ENCODE measurements around the gene CTU2.

The CTU2 gene

GRCh38 chr16:88681709-88682451 is 24.4 kb upstream of the CTU2 start:
- peak in 1 of 2 donors; percentile 68 for DNase-seq (ENCODE audit: low read depth in 2 of 2)

DNA sequence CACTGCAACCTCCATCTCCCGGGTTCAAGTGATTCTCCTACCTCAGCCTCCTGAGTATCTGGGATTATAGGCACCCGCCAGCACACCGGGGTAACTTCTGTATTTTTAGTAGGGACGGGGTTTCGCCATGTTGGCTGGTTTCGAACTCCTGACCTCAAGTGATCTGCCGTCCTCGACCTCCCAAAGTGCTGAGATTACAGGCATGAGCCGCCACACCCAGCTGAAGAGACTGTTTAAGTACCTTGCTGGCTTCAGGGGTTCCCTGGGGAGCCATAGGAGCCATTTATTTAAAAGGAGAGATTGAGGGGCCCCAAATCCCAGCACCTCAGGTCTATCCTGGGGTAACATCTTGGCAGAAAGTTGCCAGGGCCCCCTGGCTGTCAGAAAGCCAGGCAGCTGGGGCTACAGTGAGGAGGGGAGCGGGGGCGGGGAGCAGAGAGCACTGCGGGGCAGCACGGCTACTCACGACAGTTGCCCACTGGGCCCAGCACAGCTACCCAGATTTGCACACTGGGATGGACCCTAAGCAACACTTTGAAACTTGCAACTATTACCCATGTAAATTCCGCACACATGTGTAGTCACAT is 21.6 kb upstream of the CTU2 start:
- DNase-seq (ENCODE audit: low read depth in 2 of 2): no peak

GRCh38 chr16:88685156-88686061 is 20.9 kb upstream of the CTU2 start:
- DNase-seq (ENCODE audit: low read depth in 2 of 2): peak in 1 of 2 donors; percentile 69

- no peak for DNase-seq (ENCODE audit: low read depth in 2 of 2)
Measured at GRCh38 chr16:88686062-88686438, 20.3 kb upstream of the CTU2 start.

DNA sequence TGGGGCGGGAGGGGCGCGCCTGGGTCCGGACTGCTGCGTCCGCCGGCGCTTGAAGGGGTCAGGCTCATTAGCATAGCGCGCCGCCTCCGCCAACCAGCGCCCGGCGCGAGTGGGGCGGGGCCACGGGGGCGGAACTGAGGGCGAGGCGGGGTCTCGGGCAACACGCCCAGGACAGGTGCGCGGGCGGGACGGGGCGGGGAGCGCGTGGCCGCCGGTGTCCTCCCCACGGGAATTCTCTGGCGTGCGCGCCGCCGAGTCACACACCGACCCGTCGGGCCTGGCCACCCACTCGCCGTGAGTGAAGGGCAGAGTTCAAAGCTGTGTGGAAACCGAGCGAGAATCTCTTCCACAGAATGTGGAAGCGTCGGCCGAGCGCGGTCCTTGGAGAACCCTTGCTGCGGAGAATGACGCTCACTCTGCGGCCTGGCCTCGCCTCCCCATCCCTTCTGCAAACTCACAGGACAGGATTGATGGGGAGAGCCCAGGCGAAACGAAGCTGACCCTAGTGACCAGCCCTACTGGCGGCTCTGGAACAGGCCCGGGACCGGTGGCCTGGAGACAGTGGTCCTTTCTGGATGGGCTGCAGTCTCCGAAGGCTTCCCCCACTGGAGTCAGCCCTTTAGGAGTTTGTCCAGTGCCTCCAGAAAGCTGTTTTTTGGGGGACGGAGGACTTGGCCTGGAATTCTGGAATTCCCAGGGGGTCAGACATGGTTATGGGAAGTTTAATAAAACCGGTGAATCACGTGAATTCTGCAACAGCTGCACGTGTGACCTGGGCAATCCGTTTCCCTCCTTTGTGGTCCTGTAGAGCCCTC is 19.7 kb upstream of the CTU2 start, which contains the start of gene SNAI3:
SNAI3 (minus strand) TSS at position 69 of the 815 bp plus-strand sequence. CDS start 101 bp downstream, outside the sequence.
- DNase-seq (ENCODE audit: low read depth in 2 of 2): peak; percentile 84 to 85

DNA sequence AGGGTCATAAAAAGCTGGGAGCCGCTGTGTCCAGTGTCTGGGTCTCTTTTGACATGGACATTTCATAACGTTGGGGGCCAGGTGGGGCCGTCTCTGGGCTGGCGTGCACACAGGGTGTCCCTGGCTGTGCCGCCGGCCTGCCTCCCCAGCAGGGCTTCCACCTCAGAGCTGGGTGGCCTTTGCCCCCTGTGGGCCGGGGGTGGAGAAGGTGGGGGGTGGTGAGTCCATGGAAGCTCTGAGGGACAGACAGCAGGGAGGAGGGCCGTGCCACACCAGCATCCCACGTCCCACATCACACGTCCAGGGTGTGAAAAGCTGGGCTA is 19.1 kb upstream of the CTU2 start:
- DNase-seq (ENCODE audit: low read depth in 2 of 2): no peak

- no peak for DNase-seq (ENCODE audit: low read depth in 2 of 2)
Measured at GRCh38 chr16:88687676-88688012, 18.7 kb upstream of the CTU2 start.

GRCh38 chr16:88688013-88688778 is 18.1 kb upstream of the CTU2 start:
- no peak for DNase-seq (ENCODE audit: low read depth in 2 of 2)

DNA sequence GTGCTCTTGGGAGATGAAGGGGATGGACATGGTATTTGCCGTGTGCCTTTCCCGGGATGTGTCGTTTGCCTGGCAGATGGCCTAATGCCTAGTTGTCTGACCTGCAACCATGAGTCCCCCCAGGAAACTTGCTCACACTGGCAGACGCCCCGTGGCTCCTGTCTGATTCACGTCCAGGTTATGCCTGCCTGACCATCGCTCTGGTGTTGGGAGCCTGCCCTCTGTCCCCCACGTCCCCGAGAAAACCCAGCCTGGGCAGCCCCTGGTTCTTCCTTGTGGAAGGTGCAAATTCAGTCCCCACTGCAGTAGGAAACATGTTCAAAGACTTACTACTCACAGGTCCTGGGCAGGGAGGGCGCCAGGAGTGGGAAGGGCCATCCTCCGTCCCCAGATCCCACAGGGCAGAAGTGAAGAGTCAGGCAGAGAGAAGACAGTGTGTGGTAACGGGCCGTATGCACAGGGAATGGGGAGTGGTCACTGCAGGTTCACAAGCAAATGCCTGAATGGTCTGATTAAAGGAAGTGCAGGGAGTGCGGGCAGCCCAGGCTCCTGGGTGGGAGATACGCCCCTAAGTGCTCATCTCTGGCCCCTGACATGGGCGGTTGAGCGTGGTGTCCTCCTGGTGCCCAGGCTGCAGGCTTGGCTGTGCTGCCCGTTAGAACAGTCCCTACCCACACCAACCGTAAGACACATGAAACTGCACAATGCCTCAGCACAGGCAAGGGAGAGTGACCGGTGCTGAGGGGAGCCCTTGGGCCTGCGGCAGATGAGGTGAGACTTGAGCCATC is 15.8 kb upstream of the CTU2 start:
- no peak for DNase-seq (ENCODE audit: low read depth in 2 of 2)

DNA sequence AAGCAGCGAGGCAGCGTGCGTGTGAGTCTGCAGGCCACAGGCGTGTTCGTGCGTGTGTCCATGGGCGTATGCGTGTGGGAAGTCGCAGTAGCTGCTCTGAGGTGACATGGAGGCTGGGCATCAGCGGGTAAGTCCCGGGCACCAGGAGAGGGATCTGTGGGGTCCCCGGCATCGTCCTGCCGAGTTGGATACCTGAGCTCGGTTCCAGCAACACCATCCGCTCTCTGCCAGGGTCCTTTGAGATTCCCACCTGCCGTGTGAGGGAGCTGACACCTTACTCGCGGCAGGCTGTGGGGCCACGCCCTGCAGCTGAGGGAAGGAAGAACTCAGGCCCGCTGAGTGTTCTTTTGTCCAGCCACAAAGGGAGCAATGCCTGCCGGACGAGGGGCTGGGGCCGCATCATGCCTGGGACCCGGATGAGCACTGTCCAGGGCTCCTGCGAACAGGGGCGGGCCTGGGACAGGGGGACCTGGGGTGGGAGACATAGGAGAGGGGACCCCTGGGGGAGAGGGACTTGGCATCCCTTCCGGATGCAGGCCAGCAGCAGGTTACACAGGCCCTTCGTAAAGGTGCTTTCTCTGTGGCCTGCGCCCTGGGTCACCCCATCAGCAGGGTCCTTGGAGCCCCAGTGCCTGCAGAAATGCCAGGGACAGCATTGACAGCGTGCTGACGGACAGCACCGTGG is 15.0 kb upstream of the CTU2 start:
- DNase-seq (ENCODE audit: low read depth in 2 of 2): no peak

GRCh38 chr16:88691924-88692560 is 14.3 kb upstream of the CTU2 start:
- no peak for DNase-seq (ENCODE audit: low read depth in 2 of 2)

- no peak for DNase-seq (ENCODE audit: low read depth in 2 of 2)
Measured at GRCh38 chr16:88692861-88693260, 13.4 kb upstream of the CTU2 start.

- no peak for DNase-seq (ENCODE audit: low read depth in 2 of 2)
Measured at GRCh38 chr16:88693420-88694177, 12.7 kb upstream of the CTU2 start.

- DNase-seq (ENCODE audit: low read depth in 2 of 2): no peak
Measured at GRCh38 chr16:88694221-88695087, 11.8 kb upstream of the CTU2 start.

GRCh38 chr16:88695218-88695617 is 11.1 kb upstream of the CTU2 start:
- DNase-seq (ENCODE audit: low read depth in 2 of 2): no peak

GRCh38 chr16:88695753-88696152 is 10.6 kb upstream of the CTU2 start:
- DNase-seq (ENCODE audit: low read depth in 2 of 2): no peak

- DNase-seq (ENCODE audit: low read depth in 2 of 2): no peak
Measured at GRCh38 chr16:88696441-88696840, 9.9 kb upstream of the CTU2 start.

Data from stimulated activated CD8-positive, alpha-beta memory T cell treated with anti-CD3 and anti-CD28 coated beads, Interleukin-2, amount 100 ng/mL, for 48 hours (primary cell).